ENCODE data around the gene IFI27L1. TPM values are rescaled to one million over a fixed set of nuclear protein-coding genes. Genes with fewer than 3 reads are reported as not detected.
A peak's percentile ranks its signal among the peaks of the same experiment; 100 is the strongest.

The IFI27L1 gene
- total RNA-seq, 1 donor = 12.2 TPM

DNA sequence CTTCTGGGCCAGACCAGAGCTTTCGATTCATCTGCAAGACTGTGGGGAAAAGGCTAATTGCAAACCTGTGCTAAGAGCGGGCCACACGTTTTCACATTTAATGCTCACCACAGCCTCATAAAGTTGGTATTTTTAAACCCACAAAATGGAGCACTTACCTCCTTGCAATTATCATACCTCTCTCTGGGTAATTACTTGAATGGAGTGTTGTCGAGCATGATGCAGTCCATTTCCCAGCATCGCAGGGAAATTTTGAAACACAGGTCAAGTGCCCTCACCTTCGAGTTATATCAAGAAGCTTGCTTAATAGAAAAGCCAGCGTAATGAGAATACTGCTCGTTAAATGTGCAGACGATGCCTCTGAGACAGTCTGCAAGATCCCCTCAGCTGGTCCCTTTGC lies 57.1 kb downstream of the IFI27L1 start:
- H3K4me3 ChIP-seq (ENCODE audit: low read depth, low read length) = no peak overlapping the region
- DNase-seq (ENCODE audit: low read depth) = no peak
- TF ChIP-seq, protein P1, sequence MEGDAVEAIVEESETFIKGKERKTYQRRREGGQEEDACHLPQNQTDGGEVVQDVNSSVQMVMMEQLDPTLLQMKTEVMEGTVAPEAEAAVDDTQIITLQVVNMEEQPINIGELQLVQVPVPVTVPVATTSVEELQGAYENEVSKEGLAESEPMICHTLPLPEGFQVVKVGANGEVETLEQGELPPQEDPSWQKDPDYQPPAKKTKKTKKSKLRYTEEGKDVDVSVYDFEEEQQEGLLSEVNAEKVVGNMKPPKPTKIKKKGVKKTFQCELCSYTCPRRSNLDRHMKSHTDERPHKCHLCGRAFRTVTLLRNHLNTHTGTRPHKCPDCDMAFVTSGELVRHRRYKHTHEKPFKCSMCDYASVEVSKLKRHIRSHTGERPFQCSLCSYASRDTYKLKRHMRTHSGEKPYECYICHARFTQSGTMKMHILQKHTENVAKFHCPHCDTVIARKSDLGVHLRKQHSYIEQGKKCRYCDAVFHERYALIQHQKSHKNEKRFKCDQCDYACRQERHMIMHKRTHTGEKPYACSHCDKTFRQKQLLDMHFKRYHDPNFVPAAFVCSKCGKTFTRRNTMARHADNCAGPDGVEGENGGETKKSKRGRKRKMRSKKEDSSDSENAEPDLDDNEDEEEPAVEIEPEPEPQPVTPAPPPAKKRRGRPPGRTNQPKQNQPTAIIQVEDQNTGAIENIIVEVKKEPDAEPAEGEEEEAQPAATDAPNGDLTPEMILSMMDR (IDR thresholded peaks at IDR 0.05; ENCODE audit: insufficient read depth, low read length) = no peak

DNA sequence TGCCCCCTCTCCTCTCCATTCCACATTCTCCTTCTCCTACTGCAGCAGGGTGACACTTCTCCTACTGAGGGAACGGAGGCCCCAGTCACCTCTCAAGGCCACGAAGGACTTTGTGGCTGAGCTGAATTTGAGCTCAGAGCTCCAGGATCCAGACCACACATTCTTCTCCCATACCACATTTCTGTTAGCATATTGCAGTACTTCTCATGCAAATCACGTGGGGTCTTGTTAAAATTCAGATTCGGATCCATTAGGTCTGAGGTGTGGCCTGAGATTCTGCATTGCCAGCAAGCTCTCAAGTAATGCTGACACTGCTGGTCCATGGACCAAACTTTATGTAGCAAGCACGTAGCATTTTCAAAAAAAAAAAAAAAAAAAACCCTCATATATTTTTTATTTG lies 57.9 kb downstream of the IFI27L1 start:
- DNase-seq (ENCODE audit: low read depth) = no peak
- TF ChIP-seq, protein P1 (IDR thresholded peaks at IDR 0.05; ENCODE audit: insufficient read depth, low read length) = no peak

DNA sequence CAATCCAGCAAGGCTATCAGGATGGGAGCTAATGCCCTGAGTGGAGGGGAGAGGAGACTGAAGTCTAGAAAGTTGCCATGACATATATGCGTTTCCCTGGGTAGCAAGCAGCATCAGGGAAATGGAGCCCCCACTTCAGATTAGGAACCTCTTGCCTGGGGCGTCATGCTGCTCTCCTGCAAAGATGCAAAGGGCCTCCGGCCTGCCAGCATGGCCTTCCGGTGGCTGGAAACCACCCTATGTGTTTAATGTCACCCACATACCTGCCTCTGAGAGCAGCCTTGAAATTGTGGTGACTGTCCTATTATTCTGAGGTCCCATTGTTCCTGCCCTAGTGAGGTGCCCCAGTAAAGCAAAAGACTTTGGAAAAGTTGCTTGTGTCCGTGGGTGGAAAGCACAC lies 58.3 kb downstream of the IFI27L1 start:
- no peak overlapping the region for H3K4me3 ChIP-seq (ENCODE audit: low read depth, low read length)
- TF ChIP-seq, protein P1 (IDR thresholded peaks at IDR 0.05; ENCODE audit: insufficient read depth, low read length) = no peak
- no peak for DNase-seq (ENCODE audit: low read depth)

More for the DNA sequence above, 57.9 kb downstream of the IFI27L1 start:
- no peak overlapping the region for H3K4me3 ChIP-seq (ENCODE audit: low read depth, low read length)

DNA sequence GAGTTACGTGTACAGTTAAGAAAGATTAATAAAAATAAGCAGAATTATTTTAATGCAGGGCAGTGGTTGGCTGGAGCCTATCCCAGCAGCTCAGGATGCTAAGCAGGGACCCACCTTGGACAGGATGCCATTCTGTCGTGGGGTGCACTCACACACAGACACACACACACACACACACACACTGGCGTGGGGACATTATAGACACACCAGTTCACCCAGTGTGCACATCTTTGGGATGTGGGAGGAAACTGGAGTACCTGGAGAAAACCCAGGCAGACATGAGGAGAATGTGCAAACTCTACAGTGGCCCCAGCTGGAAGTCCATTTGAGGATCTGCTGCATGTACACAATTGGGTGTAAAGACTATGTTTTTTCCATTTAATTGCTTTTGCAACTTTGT lies 61.1 kb downstream of the IFI27L1 start:
- DNase-seq (ENCODE audit: low read depth) = no peak
- TF ChIP-seq, protein P1 (IDR thresholded peaks at IDR 0.05; ENCODE audit: insufficient read depth, low read length) = no peak
- no peak overlapping the region for H3K4me3 ChIP-seq (ENCODE audit: low read depth, low read length)

DNA sequence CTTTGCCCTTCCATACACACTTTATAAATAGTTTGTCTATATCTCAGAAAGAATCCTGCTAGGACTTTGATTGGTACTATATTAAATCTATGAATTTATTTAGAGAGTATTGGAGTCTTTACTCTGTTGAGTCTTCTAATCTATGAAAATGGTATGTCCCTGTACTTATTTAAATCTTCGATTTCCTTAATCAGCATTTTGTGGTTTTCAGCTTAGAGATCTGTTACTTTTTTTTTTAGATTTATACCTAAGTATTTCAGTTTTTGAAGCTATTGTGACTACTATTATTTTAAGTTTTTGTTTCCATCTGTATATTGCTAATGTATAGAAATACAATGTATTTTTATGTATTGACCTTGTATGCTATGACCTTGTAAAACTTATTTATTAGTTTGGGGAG lies 61.7 kb downstream of the IFI27L1 start:
- TF ChIP-seq, protein P1 (IDR thresholded peaks at IDR 0.05; ENCODE audit: insufficient read depth, low read length) = no peak
- H3K4me3 ChIP-seq (ENCODE audit: low read depth, low read length) = no peak overlapping the region
- DNase-seq (ENCODE audit: low read depth) = no peak

DNA sequence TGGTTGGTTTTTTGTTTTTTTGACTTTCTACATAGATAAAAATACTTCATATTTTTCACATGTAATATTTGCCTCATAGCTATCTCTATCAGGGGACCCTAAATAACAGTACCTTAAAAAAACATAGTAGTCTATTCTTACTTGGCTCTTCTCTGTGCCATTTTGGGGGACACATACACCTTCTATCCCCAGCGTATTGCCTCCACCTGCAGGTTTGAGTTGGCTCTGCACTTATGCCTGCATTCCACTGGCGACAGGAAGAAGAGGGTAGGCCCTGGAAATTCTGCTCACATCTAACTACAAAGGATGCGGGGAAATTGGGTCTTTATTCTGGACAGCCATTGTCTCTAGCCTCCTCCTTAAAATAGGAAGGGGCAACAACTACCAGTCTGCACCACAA lies 62.1 kb downstream of the IFI27L1 start:
- TF ChIP-seq, protein P1 (IDR thresholded peaks at IDR 0.05; ENCODE audit: insufficient read depth, low read length) = peak; percentile 34
- H3K4me3 ChIP-seq (ENCODE audit: low read depth, low read length) = no peak overlapping the region
- no peak for DNase-seq (ENCODE audit: low read depth)

DNA sequence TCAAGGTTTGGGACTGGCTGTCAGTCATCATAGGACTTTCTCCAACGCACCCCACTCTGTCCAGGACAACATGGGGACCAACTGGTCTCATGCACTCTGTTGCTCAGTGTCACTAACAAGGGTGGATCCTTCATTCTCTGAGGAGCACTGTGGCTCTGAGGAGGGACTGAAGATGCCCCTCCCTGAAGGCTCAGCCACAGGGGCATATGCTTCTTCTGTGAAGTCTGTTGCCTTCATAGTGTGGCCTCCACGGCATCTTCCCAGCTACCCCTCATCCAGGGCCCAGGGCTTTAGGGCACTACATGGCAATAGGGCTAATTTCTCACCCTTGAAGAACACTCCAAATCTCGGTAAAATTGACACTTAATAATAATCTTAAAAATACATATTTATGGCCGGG lies 62.6 kb downstream of the IFI27L1 start:
- TF ChIP-seq, protein P1 (IDR thresholded peaks at IDR 0.05; ENCODE audit: insufficient read depth, low read length) = no peak
- no peak for DNase-seq (ENCODE audit: low read depth)
- H3K4me3 ChIP-seq (ENCODE audit: low read depth, low read length) = no peak overlapping the region
